ENCODE results near the gene RTN4.

RTN4 gene

GRCh38 chr2:54927085-54927750 is 123.0 kb downstream of the RTN4 start:
- POLR2A ChIA-PET = no interaction called here
- DNase-seq (ENCODE audit: extremely low spot score) = no peak
- no peak for TF ChIP-seq CTCF (IDR thresholded peaks at IDR 0.05; ENCODE audit: control extremely low read depth, extremely low read depth, low read depth, missing control alignments)
- CTCF ChIA-PET = interaction anchor here (1.1 to 2.3 kb wide), 4 partner anchors 9 to 23 kb away, joined by 3 to 6 read pairs (median 4); no protein-coding TSS in a partner anchor

GRCh38 chr2:54925022-54925421 is 125.2 kb downstream of the RTN4 start:
- no peak for TF ChIP-seq CTCF (IDR thresholded peaks at IDR 0.05; ENCODE audit: control extremely low read depth, extremely low read depth, low read depth, missing control alignments)
- ChIA-PET POLR2A (no interaction called here), CTCF (interaction anchor here (0.9 to 1.6 kb wide), 2 partner anchors 9 to 18 kb away, joined by 3 to 6 read pairs; no protein-coding TSS in a partner anchor)
- no peak for DNase-seq (ENCODE audit: extremely low spot score)

- no peak for DNase-seq (ENCODE audit: extremely low spot score)
- CTCF ChIA-PET = interaction anchor here (0.6 to 1.6 kb wide), 2 partner anchors 10 to 17 kb away, joined by 3 to 6 read pairs; no protein-coding TSS in a partner anchor
- TF ChIP-seq CTCF (IDR thresholded peaks at IDR 0.05; ENCODE audit: control extremely low read depth, extremely low read depth, low read depth, missing control alignments) = no peak
- POLR2A ChIA-PET = no interaction called here
Measured at GRCh38 chr2:54924121-54924520, 126.1 kb downstream of the RTN4 start.
